NCI-H1105 (cell line): ENCODE data around the gene RABGAP1.

Experiments used
- DNase-seq: peaks from one replicate; lab custom pipeline; 2025; lab: John Stamatoyannopoulos, UW

The RABGAP1 gene

GRCh38 chr9:123008909-123009308, 68.1 kb downstream of the RABGAP1 start:
- no peak for DNase-seq

- DNase-seq = no peak
These were observed 70.6 kb downstream of the RABGAP1 start for GRCh38 chr9:123011380-123011779.

GRCh38 chr9:123011878-123012528, 71.2 kb downstream of the RABGAP1 start:
- no peak for DNase-seq

- no peak for DNase-seq
These were observed 75.8 kb downstream of the RABGAP1 start for GRCh38 chr9:123016631-123017030.

- DNase-seq = no peak
These were observed 80.0 kb downstream of the RABGAP1 start for GRCh38 chr9:123020796-123021195.

GRCh38 chr9:123026425-123026824, 85.6 kb downstream of the RABGAP1 start:
- no peak for DNase-seq

GRCh38 chr9:123027517-123027916, 86.7 kb downstream of the RABGAP1 start:
- no peak for DNase-seq

- DNase-seq = no peak
These were observed 87.3 kb downstream of the RABGAP1 start for GRCh38 chr9:123028136-123028535.

- DNase-seq = no peak
These were observed 88.2 kb downstream of the RABGAP1 start for GRCh38 chr9:123028973-123029372.

GRCh38 chr9:123031963-123032362, 91.1 kb downstream of the RABGAP1 start:
- no peak for DNase-seq

- no peak for DNase-seq
These were observed 92.5 kb downstream of the RABGAP1 start, which contains the start of gene GPR21 for GRCh38 chr9:123033352-123033751. Gene GPR21, plus strand, starts transcription at chr9:123033667. Its CDS starts 900 bp downstream, at chr9:123034567.

GRCh38 chr9:123033864-123034601, 93.2 kb downstream of the RABGAP1 start:
- no peak for DNase-seq

- no peak for DNase-seq
These were observed 94.2 kb downstream of the RABGAP1 start for GRCh38 chr9:123034881-123035510.

- no peak for DNase-seq
These were observed 95.0 kb downstream of the RABGAP1 start for GRCh38 chr9:123035791-123036190.

- no peak for DNase-seq
These were observed 96.2 kb downstream of the RABGAP1 start for GRCh38 chr9:123036893-123037545.

GRCh38 chr9:123039617-123040219, 98.9 kb downstream of the RABGAP1 start:
- no peak for DNase-seq

- DNase-seq = no peak
These were observed 100.0 kb downstream of the RABGAP1 start for GRCh38 chr9:123040801-123041200.

GRCh38 chr9:123041489-123041888, 100.7 kb downstream of the RABGAP1 start:
- DNase-seq = no peak

GRCh38 chr9:123043081-123043939, 102.5 kb downstream of the RABGAP1 start:
- DNase-seq = no peak

GRCh38 chr9:123044586-123044985, 103.8 kb downstream of the RABGAP1 start:
- no peak for DNase-seq
